G401.6 (cell line): ENCODE results near the gene THOC7.

Experiments
- FAIRE-seq: peaks from 2 replicates; lab custom pipeline; 2012; peaks lifted over from hg19 to GRCh38; lab: Jason Lieb, UNC

Gene THOC7

GRCh38 chr3:63842127-63842526 lies 21.5 kb downstream of the THOC7 start:
- FAIRE-seq, result no peak

- no peak for FAIRE-seq
Measured at GRCh38 chr3:63841704-63842103, 21.9 kb downstream of the THOC7 start.

- FAIRE-seq, result no peak
Measured at GRCh38 chr3:63832395-63832794, 31.2 kb downstream of the THOC7 start.

- FAIRE-seq, result no peak
Measured at GRCh38 chr3:63830526-63830925, 33.1 kb downstream of the THOC7 start.

GRCh38 chr3:63824309-63824708 lies 39.3 kb downstream of the THOC7 start:
- FAIRE-seq, result no peak

GRCh38 chr3:63819151-63819398 lies 44.5 kb downstream of the THOC7 start, which contains the start of gene C3orf49:
Gene C3orf49 (plus strand): TSS chr3:63819299. CDS start chr3:63819472, 173 bp downstream.
- no peak for FAIRE-seq

- peak; percentile 89 for FAIRE-seq
Measured at GRCh38 chr3:63818282-63819150, 45.1 kb downstream of the THOC7 start.

GRCh38 chr3:63817225-63817624 lies 46.4 kb downstream of the THOC7 start:
- no peak for FAIRE-seq

GRCh38 chr3:63814237-63814636 lies 49.4 kb downstream of the THOC7 start:
- no peak for FAIRE-seq

GRCh38 chr3:63809607-63810006 lies 54.0 kb downstream of the THOC7 start:
- FAIRE-seq, result no peak

GRCh38 chr3:63808633-63809032 lies 55.0 kb downstream of the THOC7 start:
- FAIRE-seq, result no peak

GRCh38 chr3:63807961-63808565 lies 55.5 kb downstream of the THOC7 start:
- FAIRE-seq, result no peak

- no peak for FAIRE-seq
Measured at GRCh38 chr3:63803911-63804310, 59.7 kb downstream of the THOC7 start.

- no peak for FAIRE-seq
Measured at GRCh38 chr3:63800097-63800496, 63.5 kb downstream of the THOC7 start.

- FAIRE-seq, result no peak
Measured at GRCh38 chr3:63798949-63799348, 64.7 kb downstream of the THOC7 start.

- FAIRE-seq, result no peak
Measured at GRCh38 chr3:63798544-63798943, 65.1 kb downstream of the THOC7 start.

- FAIRE-seq, result no peak
Measured at GRCh38 chr3:63795438-63795837, 68.2 kb downstream of the THOC7 start.

- no peak for FAIRE-seq
Measured at GRCh38 chr3:63791974-63792373, 71.6 kb downstream of the THOC7 start.
